ENCODE results near the gene SPATS2. TPM values are rescaled to one million over a fixed set of nuclear protein-coding genes. Genes with fewer than 3 reads are reported as not detected.

SPATS2 gene
- total RNA-seq, 1 donor from 2014 or later: 5.9 TPM

GRCh38 chr12:49559011-49559675 is 191.9 kb downstream of the SPATS2 start:
- intact Hi-C loops (cut with micrococcal nuclease): no loop called here

GRCh38 chr12:49560695-49561094 is 193.4 kb downstream of the SPATS2 start:
- intact Hi-C loops (cut with micrococcal nuclease): no loop called here
- H3K9me3 ChIP-seq (replicated peaks): no peaks in the 10 kb centered on the region
- H3K27ac ChIP-seq (replicated peaks): no peak overlapping the region
- H3K36me3 ChIP-seq: peaks cover 98% of the 10 kb centered on the region
- peaks cover 48% of the 10 kb centered on the region for H3K4me1 ChIP-seq
- no peak for TF ChIP-seq CTCF (IDR thresholded peaks at IDR 0.05; ENCODE audit: borderline replicate concordance)
- H3K27me3 ChIP-seq (ENCODE audit: low read depth): no peaks in the 10 kb centered on the region
- DNase-seq: no peak
- H3K4me3 ChIP-seq: no peak overlapping the region

More at GRCh38 chr12:49559011-49559675, 191.9 kb downstream of the SPATS2 start:
- H3K4me1 ChIP-seq: peaks cover 32% of the 10 kb centered on the region
- TF ChIP-seq CTCF (IDR thresholded peaks at IDR 0.05; ENCODE audit: borderline replicate concordance): no peak
- H3K36me3 ChIP-seq: peaks cover 85% of the 10 kb centered on the region
- no peak overlapping the region for H3K4me3 ChIP-seq
- no peaks in the 10 kb centered on the region for H3K9me3 ChIP-seq (replicated peaks)
- DNase-seq: no peak
- H3K27me3 ChIP-seq (ENCODE audit: low read depth): no peaks in the 10 kb centered on the region
- no peak overlapping the region for H3K27ac ChIP-seq (replicated peaks)

- no peak for TF ChIP-seq CTCF (IDR thresholded peaks at IDR 0.05; ENCODE audit: borderline replicate concordance)
- Histone ChIP-seq H3K27ac (replicated peaks) (no peak overlapping the region), H3K9me3 (replicated peaks) (no peaks in the 10 kb centered on the region), H3K36me3 (peaks cover 86% of the 10 kb centered on the region), H3K4me3 (no peak overlapping the region), H3K4me1 (peaks cover 63% of the 10 kb centered on the region), H3K27me3 (ENCODE audit: low read depth) (no peaks in the 10 kb centered on the region)
- intact Hi-C loops (cut with micrococcal nuclease): no loop called here
- DNase-seq: no peak
These were observed 195.0 kb downstream of the SPATS2 start for GRCh38 chr12:49562233-49562632.

- Histone ChIP-seq H3K27me3 (ENCODE audit: low read depth) (no peaks in the 10 kb centered on the region), H3K27ac (replicated peaks) (no peak overlapping the region), H3K36me3 (peaks cover 80% of the 10 kb centered on the region), H3K9me3 (replicated peaks) (no peaks in the 10 kb centered on the region), H3K4me1 (peaks cover 64% of the 10 kb centered on the region), H3K4me3 (no peak overlapping the region)
- no peak for DNase-seq
- intact Hi-C loops (cut with micrococcal nuclease): no loop called here
- no peak for TF ChIP-seq CTCF (IDR thresholded peaks at IDR 0.05; ENCODE audit: borderline replicate concordance)
These were observed 195.6 kb downstream of the SPATS2 start for GRCh38 chr12:49562831-49563230.

GRCh38 chr12:49563951-49564685 is 196.9 kb downstream of the SPATS2 start:
- Histone ChIP-seq H3K4me3 (peak overlapping the region; percentile 92), H3K9me3 (replicated peaks) (no peaks in the 10 kb centered on the region), H3K36me3 (peaks cover 67% of the 10 kb centered on the region), H3K27me3 (ENCODE audit: low read depth) (no peaks in the 10 kb centered on the region), H3K27ac (replicated peaks) (peak overlapping the region; percentile 97), H3K4me1 (peaks cover 64% of the 10 kb centered on the region)
- intact Hi-C loops (cut with micrococcal nuclease): no loop called here
- no peak for TF ChIP-seq CTCF (IDR thresholded peaks at IDR 0.05; ENCODE audit: borderline replicate concordance)
- DNase-seq: no peak
